Lower leg skin (tissue), 4 donors: Measurements from ENCODE around the gene CLRN1. TPM values are rescaled to one million over a fixed set of nuclear protein-coding genes. Genes with fewer than 3 reads are reported as not detected.

Experiments used
- DNase-seq, 2 donors: peaks; one replicate each; pipeline ENCODE4 v3.0.0-alpha.2; 2019; ENCODE audit warnings: low spot score in 2 of 2
- H3K4me3 ChIP-seq: fragments of 200-600 bp; sonication (generic); 2 replicates; pipeline ENCODE4 v1.5.1; 2017; ENCODE audit warnings: mild to moderate bottlenecking, low read depth; ENCODE audit not compliant: poor library complexity, severe bottlenecking
- POLR2A ChIP-seq, 2 donors: fragments of 450-650 bp; IDR thresholded peaks; one replicate each; pipeline ENCODE4 v1.6.1; 2016 to 2017; ENCODE audit warnings: antibody characterized with exemption in 2 of 2, mild to moderate bottlenecking in 1 of 2, moderate library complexity in 1 of 2
- WGBS, 2 donors: methylation state at CpG; one replicate each; pipeline ENCODE4 v1.1.5; 2018; 5-methylcytosine and 5-hydroxymethylcytosine counted together
- intact Hi-C: fragments of 100-400 bp; cut with DNase I; formaldehyde crosslinking; loops from one replicate; pipeline ENCODE4 v1.15.0; 2023; ENCODE audit warnings: low total_unique reads
- total RNA-seq, 4 donors: library from RNA; depleted of rRNA; stranded (reverse); fragments of >200 nt; gene quantifications; one replicate each; pipeline ENCODE4 v1.1.0, GENCODE V29; 2016
- TF ChIP-seq, protein P1 (sequence below), 3 donors: fragments of 450-650 bp; IDR thresholded peaks; one replicate each; pipeline ENCODE4 v1.5.1; 2016; ENCODE audit warnings: antibody characterized with exemption in 3 of 3, mild to moderate bottlenecking in 3 of 3, moderate library complexity in 2 of 3

Gene CLRN1
- total RNA-seq, 4 donors from 2014 or later = not detected

DNA sequence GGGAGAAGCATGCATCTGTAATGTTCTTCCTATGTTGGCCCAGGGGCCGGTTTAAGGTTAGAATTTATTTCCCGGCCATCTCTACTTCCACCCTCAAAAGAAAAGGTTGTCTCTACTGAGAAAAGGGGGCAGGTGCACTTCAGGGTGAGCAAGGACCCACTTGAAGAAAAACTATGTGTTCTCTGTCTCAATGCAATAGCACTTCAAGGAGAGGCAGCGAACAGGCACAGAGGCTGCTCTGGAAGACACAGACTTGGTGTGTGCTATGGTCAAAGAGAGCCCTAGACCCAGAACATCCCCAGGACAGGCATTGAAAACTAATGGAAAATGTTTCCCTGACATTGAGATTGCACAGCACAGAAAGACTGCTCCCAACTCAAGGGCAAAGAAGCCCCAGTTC, 74.9 kb downstream of the CLRN1 start:
- 95 to 96% methylated on average over 3 of the region's 3 CpGs for WGBS, 2 donors
- intact Hi-C loops = no loop called here
- TF ChIP-seq, protein P1, sequence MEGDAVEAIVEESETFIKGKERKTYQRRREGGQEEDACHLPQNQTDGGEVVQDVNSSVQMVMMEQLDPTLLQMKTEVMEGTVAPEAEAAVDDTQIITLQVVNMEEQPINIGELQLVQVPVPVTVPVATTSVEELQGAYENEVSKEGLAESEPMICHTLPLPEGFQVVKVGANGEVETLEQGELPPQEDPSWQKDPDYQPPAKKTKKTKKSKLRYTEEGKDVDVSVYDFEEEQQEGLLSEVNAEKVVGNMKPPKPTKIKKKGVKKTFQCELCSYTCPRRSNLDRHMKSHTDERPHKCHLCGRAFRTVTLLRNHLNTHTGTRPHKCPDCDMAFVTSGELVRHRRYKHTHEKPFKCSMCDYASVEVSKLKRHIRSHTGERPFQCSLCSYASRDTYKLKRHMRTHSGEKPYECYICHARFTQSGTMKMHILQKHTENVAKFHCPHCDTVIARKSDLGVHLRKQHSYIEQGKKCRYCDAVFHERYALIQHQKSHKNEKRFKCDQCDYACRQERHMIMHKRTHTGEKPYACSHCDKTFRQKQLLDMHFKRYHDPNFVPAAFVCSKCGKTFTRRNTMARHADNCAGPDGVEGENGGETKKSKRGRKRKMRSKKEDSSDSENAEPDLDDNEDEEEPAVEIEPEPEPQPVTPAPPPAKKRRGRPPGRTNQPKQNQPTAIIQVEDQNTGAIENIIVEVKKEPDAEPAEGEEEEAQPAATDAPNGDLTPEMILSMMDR (IDR thresholded peaks at IDR 0.05) = no peak
- no peak for TF ChIP-seq POLR2A (IDR thresholded peaks at IDR 0.05)
- H3K4me3 ChIP-seq = no peak overlapping the region
- no peak for DNase-seq

DNA sequence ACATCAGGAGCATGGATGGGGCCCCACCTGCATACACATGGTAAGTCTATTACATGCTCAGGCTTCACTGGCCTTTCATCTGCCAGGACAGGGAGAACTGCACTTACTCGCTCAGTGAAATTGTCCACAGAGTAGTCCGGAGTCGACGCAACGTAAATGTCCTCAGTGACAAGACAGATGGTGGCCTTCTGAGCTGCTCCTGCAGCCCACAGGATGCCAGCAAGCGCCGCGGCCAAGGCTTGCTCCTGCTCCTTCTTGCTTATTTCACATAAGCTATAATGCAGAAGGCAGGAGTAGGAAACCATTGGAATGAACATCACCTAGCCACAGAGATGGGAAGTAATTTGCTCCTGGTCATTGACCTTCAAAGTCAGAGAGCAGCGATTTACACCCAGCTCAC, 81.7 kb downstream of the CLRN1 start:
- TF ChIP-seq, protein P1 (IDR thresholded peaks at IDR 0.05) = no peak
- no peak for TF ChIP-seq POLR2A (IDR thresholded peaks at IDR 0.05)
- H3K4me3 ChIP-seq = no peak overlapping the region
- intact Hi-C loops = no loop called here
- DNase-seq = no peak
- WGBS, 2 donors = 84 to 91% methylated on average over 9 of the region's 9 CpGs

DNA sequence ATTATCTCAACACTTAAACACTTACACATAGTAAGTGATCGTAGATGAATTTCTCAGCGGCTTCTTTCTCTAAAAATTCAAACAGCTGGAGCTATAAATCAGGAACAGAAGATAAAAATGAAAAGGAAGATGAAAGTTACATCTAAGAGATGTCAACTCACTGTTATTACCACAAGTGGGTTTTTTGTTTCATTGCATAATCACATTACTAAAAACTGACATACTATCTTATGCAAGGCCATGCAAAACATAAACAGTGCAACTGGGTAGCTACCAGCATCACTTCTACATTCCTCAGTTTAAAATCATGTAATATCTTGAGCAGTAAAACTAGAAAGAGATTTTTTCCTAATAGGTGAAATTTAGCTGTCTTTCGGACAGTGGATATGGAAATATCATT, 82.2 kb downstream of the CLRN1 start:
- intact Hi-C loops = no loop called here
- DNase-seq = no peak
- TF ChIP-seq, protein P1 (IDR thresholded peaks at IDR 0.05) = no peak
- no peak for TF ChIP-seq POLR2A (IDR thresholded peaks at IDR 0.05)
- 60 to 68% methylated on average over 3 of the region's 3 CpGs for WGBS, 2 donors
- H3K4me3 ChIP-seq = no peak overlapping the region

DNA sequence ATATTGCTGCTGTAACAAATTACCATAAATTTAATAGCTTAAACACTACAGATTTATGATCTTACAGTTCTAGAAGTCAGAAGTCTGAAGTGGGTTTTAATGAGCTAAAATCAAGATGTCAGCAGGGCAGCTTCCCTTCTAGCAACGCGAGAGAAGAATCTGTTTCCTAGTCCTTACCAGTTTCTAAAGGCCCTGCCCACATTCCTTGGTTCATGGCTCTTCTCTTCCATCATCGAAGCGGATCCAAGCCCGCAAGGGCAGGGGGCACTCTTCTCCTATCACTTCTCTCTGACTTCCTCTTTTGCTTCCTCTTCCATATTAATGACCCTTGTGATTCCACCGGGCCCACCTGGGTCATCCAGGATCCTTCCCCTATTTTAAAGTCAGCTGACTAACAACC, 83.4 kb downstream of the CLRN1 start:
- no peak for DNase-seq
- intact Hi-C loops = no loop called here
- TF ChIP-seq, protein P1 (IDR thresholded peaks at IDR 0.05) = no peak
- no peak for TF ChIP-seq POLR2A (IDR thresholded peaks at IDR 0.05)
- H3K4me3 ChIP-seq = no peak overlapping the region
- WGBS, 2 donors = 80 to 82% methylated on average over 6 of the region's 6 CpGs

DNA sequence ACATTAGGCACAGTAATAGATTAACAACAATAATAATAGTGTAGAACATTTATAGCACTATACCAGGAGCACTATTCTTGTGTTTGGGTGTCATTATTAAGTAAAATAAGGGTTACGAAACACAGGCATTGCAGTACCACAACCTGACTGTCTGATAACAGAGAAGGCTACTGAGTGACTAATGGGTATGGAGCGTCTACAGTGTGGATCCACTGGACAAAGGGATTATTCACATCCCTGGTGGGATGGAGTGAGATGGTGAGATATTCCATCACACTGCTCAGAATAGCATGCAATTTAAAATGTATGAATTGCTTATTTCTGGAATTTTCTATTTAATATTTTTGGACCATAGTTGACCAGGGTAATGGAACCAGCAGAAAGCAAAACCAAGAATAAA, 85.5 kb downstream of the CLRN1 start:
- H3K4me3 ChIP-seq = no peak overlapping the region
- 95 to 96% methylated on average over 2 of the region's 2 CpGs for WGBS, 2 donors
- no peak for TF ChIP-seq POLR2A (IDR thresholded peaks at IDR 0.05)
- TF ChIP-seq, protein P1 (IDR thresholded peaks at IDR 0.05) = no peak
- intact Hi-C loops = no loop called here
- DNase-seq = no peak

DNA sequence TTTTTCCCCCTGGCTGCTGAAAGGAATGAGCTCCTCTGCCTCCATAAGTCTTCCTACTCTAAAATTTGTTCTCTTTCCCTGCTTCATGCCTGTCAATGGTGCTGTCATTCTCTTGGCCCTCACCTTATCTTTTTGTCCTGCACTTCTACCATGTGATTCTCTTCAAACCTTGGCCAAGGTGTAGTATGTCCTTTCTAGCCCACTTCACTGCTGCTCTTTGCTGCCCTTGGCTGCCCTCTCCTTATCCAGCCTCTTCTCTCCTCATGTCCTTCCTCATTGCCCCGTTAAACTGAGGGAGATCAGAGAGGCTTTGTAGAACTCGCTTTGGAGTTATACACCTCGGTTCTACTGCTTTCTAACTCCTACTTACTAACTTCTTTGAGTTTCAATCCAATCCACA, 87.0 kb downstream of the CLRN1 start:
- intact Hi-C loops = no loop called here
- 76 to 78% methylated on average over 3 of the region's 3 CpGs for WGBS, 2 donors
- no peak for DNase-seq
- TF ChIP-seq POLR2A (IDR thresholded peaks at IDR 0.05) = no peak
- TF ChIP-seq, protein P1 (IDR thresholded peaks at IDR 0.05) = no peak
- no peak overlapping the region for H3K4me3 ChIP-seq
